Mucosa of descending colon (tissue), 3 donors: ENCODE results near the gene SNX14. TPM values are rescaled to one million over a fixed set of nuclear protein-coding genes. Genes with fewer than 3 reads are reported as not detected.

Experiments
- ATAC-seq: fragments of 200-7000 bp; cut with Tn5 transposase; one replicate; pipeline ENCODE4 v1.9.1; 2020; ENCODE audit warnings: mild to moderate bottlenecking, moderate library complexity
- DNase-seq, 3 donors: peaks; one replicate each; pipeline ENCODE4 v3.0.0-alpha.2; 2020
- H3K36me3 ChIP-seq: fragments of 200-600 bp; one replicate; pipeline ENCODE4 v1.8.0; 2021; ENCODE audit warnings: low read depth, mild to moderate bottlenecking
- H3K4me1 ChIP-seq: fragments of 200-600 bp; one replicate; pipeline ENCODE4 v1.8.0; 2021; ENCODE audit warnings: low read depth, mild to moderate bottlenecking
- H3K4me3 ChIP-seq: fragments of 200-600 bp; one replicate; pipeline ENCODE4 v1.8.0; 2021; ENCODE audit warnings: mild to moderate bottlenecking
- H3K9me3 ChIP-seq: fragments of 200-600 bp; one replicate; pipeline ENCODE4 v1.8.0; 2021; ENCODE audit warnings: mild to moderate bottlenecking
- CTCF ChIP-seq: fragments of 200-600 bp; IDR thresholded peaks from one replicate; pipeline ENCODE4 v1.8.0; 2022; ENCODE audit warnings: antibody characterized with exemption, mild to moderate bottlenecking
- intact Hi-C, 2 donors: fragments of 100-400 bp; cut with DNase I in 1 of 2; cut with micrococcal nuclease in 1 of 2; formaldehyde crosslinking; loops; one replicate each; pipeline versions ENCODE4 v1.11.0 to v1.11.1; 2022; cut with DNase I, micrococcal nuclease
- long read RNA-seq, 2 donors: library from polyadenylated mRNA; unstranded; transcript quantifications; one replicate each; pipeline ENCODE4 v2.0.0, GENCODE V29; 2019 to 2021
- total RNA-seq, 3 donors: library from RNA; stranded (reverse); fragmentation: NEBNext Ultra II Directional in 2 of 3; extraction: Animal tissue kit (Norgen Biotek cat#: 25700) in 2 of 3; gene quantifications; one replicate each; pipeline versions ENCODE4 v1.2.1 to v1.2.4, GENCODE V29; 2021 to 2023
- donor health status: DM: no; HTN: no; CAD: no; lungs with moderate emphysema.
- donor health status: DM: no; HTN: no; CAD: no.
- donor health status: DM: no; HTN: yes; CAD: no.

Gene SNX14
- total RNA-seq, result 10 to 100 TPM; 62.9 to 81.4 (median 71.0) TPM
- long read RNA-seq, donor 1, transcript SNX14-203 (28 exons, 3,111 nt), result major isoform, 12 of 50 reads
- long read RNA-seq, donor 1, transcript SNX14-201 (29 exons, 3,486 nt), result minor isoform, 8 of 50 reads
- long read RNA-seq, donor 1, partial matches to known transcripts, result 4 of 50 reads
- long read RNA-seq, donor 1, other reads (novel, unspliced or antisense), result 21 of 50 reads
- long read RNA-seq, donor 2, transcript SNX14-203 (28 exons, 3,111 nt), result major isoform, 9 of 20 reads
- long read RNA-seq, donor 2, partial matches to known transcripts, result 2 of 20 reads
- long read RNA-seq, donor 2, other reads (novel, unspliced or antisense), result 4 of 20 reads

GRCh38 chr6:85593438-85594196 is at the start of gene SNX14:
TSS of gene SNX14 (minus strand) at chr6:85593858. CDS start at chr6:85593718, 140 bp downstream.
- TF ChIP-seq CTCF, result no peak
- Histone ChIP-seq H3K9me3 (no peaks in the 10 kb centered on the region), H3K4me1 (peaks cover 14% of the 10 kb centered on the region), H3K36me3 (no peaks in the 10 kb centered on the region), H3K4me3 (peak within 1 kb of the TSS; percentile 38)
- peak; percentile 95 to 96 (median 96) for DNase-seq
- intact Hi-C loops, result no loop called here
- ATAC-seq, result peak; percentile 94

GRCh38 chr6:85642774-85643536 is 49.3 kb upstream of the SNX14 start, which contains the start of gene SYNCRIP:
TSS of gene SYNCRIP (minus strand) at chr6:85642886. CDS start at chr6:85641439, 1,447 bp downstream.
- TF ChIP-seq CTCF, result no peak
- Histone ChIP-seq H3K4me1 (peaks cover 19% of the 10 kb centered on the region), H3K9me3 (no peaks in the 10 kb centered on the region), H3K36me3 (no peaks in the 10 kb centered on the region), H3K4me3 (peak within 1 kb of the TSS; percentile 98)
- intact Hi-C loops, result loop anchor here in 1 of 2 donors (5.0 kb wide), 1 partner anchor 34 kb away; no protein-coding TSS in a partner anchor
- DNase-seq (peak; percentile 99), ATAC-seq (peak; percentile 87)

- Histone ChIP-seq H3K4me1 (peaks cover 19% of the 10 kb centered on the region), H3K4me3 (peak overlapping the region; percentile 98), H3K36me3 (peaks cover 1% of the 10 kb centered on the region), H3K9me3 (no peaks in the 10 kb centered on the region)
- no peak for TF ChIP-seq CTCF
- intact Hi-C loops, result loop anchor here in 1 of 2 donors (5.0 kb wide), 1 partner anchor 35 kb away; no protein-coding TSS in a partner anchor
- DNase-seq (peak; percentile 70 to 82 (median 75)), ATAC-seq (peak; percentile 5)
Measured at GRCh38 chr6:85641897-85642773, 48.5 kb upstream of the SNX14 start.

GRCh38 chr6:85641522-85641896 is 47.9 kb upstream of the SNX14 start:
- intact Hi-C loops, result loop anchor here in 1 of 2 donors (5.0 kb wide), 1 partner anchor 36 kb away; no protein-coding TSS in a partner anchor
- Histone ChIP-seq H3K4me3 (peak overlapping the region; percentile 98), H3K4me1 (peaks cover 19% of the 10 kb centered on the region), H3K9me3 (no peaks in the 10 kb centered on the region), H3K36me3 (peaks cover 7% of the 10 kb centered on the region)
- ATAC-seq (no peak), DNase-seq (no peak)
- no peak for TF ChIP-seq CTCF
